PC-3 (cell line): ENCODE data around the gene FAM171A1. TPM values are rescaled to one million over a fixed set of nuclear protein-coding genes. Genes with fewer than 3 reads are reported as not detected.

Experiments
- ATAC-seq: fragments of 200-7000 bp; cut with Tn5 transposase; 2 replicates; pipeline ENCODE4 v1.9.1; 2020; ENCODE audit warnings: mild to moderate bottlenecking, moderate library complexity
- BruUV-seq: library from RNA; stranded (reverse); fragments of 400-500 nt; replicated peaks from 2 replicates; lab custom pipeline; 2021; lab: Mats Ljungman, UMichigan
- CTCF ChIA-PET: fragments of 300-600 bp; sonication (Branson Sonifier 250); formaldehyde crosslinking; loops from one replicate; lab custom pipeline; 2022; ENCODE audit warnings: antibody characterized with exemption; lab: Charles Lee
- POLR2A ChIA-PET: fragments of 300-600 bp; sonication (Branson Sonifier 250); formaldehyde crosslinking; loops from one replicate; lab custom pipeline; 2022; ENCODE audit warnings: antibody characterized with exemption; ENCODE audit not compliant: unreplicated experiment; lab: Charles Lee
- DNase-seq: peaks from one replicate; pipeline ENCODE4 v3.0.0-alpha.2; 2015
- H2AFZ ChIP-seq: fragments of 300-600 bp; sonication (generic); 2 replicates; pipeline ENCODE4 v1.6.0; 2016; ENCODE audit warnings: antibody characterized with exemption, low read length
- H3F3A ChIP-seq: fragments of 300-600 bp; sonication (generic); one replicate; pipeline ENCODE4 v1.6.0; 2017; ENCODE audit warnings: antibody characterized with exemption, low read length, control low read depth, mild to moderate bottlenecking; ENCODE audit not compliant: unreplicated experiment
- H3K27ac ChIP-seq: fragments of 300-600 bp; sonication (generic); 2 replicates; pipeline ENCODE4 v1.5.1; 2016; ENCODE audit warnings: mild to moderate bottlenecking, low read length
- H3K27me3 ChIP-seq: fragments of 300-600 bp; sonication (generic); 2 replicates; pipeline ENCODE4 v1.6.1; 2016; ENCODE audit warnings: low read length, mixed read lengths
- H3K36me3 ChIP-seq: fragments of 300-600 bp; sonication (generic); 2 replicates; pipeline ENCODE4 v1.6.1; 2016; ENCODE audit warnings: low read depth, mixed run types, low read length, mixed read lengths
- H3K4me1 ChIP-seq: fragments of 300-600 bp; sonication (generic); 2 replicates; pipeline ENCODE4 v1.5.1; 2016; ENCODE audit warnings: low read length; ENCODE audit not compliant: insufficient read depth
- H3K4me2 ChIP-seq: fragments of 300-600 bp; sonication (generic); 2 replicates; pipeline ENCODE4 v1.6.0; 2016; ENCODE audit warnings: low read length
- H3K4me3 ChIP-seq: fragments of 300-600 bp; sonication (generic); 2 replicates; pipeline ENCODE4 v1.5.1; 2016; ENCODE audit warnings: mild to moderate bottlenecking, low read length, mixed read lengths
- H3K79me2 ChIP-seq: fragments of 300-600 bp; sonication (generic); 2 replicates; pipeline ENCODE4 v1.6.1; 2017; ENCODE audit warnings: low read length, mixed read lengths
- H3K9ac ChIP-seq: fragments of 300-600 bp; sonication (generic); 2 replicates; pipeline ENCODE4 v1.6.0; 2016; ENCODE audit warnings: mild to moderate bottlenecking, low read length
- H3K9me2 ChIP-seq: fragments of 300-600 bp; sonication (generic); replicated peaks from 2 replicates; pipeline ENCODE4 v1.6.1; 2016; ENCODE audit warnings: mixed run types, low read length, mixed read lengths
- H3K9me3 ChIP-seq: fragments of 300-600 bp; sonication (generic); 2 replicates; pipeline ENCODE4 v1.6.1; 2016; ENCODE audit warnings: low read length, mixed read lengths
- H4K20me1 ChIP-seq: fragments of 300-600 bp; sonication (generic); 2 replicates; pipeline ENCODE4 v1.6.1; 2016; ENCODE audit warnings: low read length, mixed read lengths
- EZH2 ChIP-seq: fragments of 300-600 bp; sonication (generic); IDR thresholded peaks from one replicate; pipeline ENCODE4 v1.6.1; 2017; ENCODE audit warnings: antibody characterized with exemption, mild to moderate bottlenecking, low read length; ENCODE audit not compliant: unreplicated experiment
- EZH2phosphoT487 ChIP-seq: fragments of 300-600 bp; sonication (generic); IDR thresholded peaks from 2 replicates; pipeline ENCODE4 v1.6.1; 2018; ENCODE audit warnings: mild to moderate bottlenecking, antibody characterized with exemption, low read length, borderline replicate concordance
- intact Hi-C: fragments of 100-400 bp; cut with micrococcal nuclease; formaldehyde crosslinking; loops from 2 replicates; pipeline ENCODE4 v1.9.0; 2023
- total RNA-seq: library from RNA; depleted of rRNA; stranded (reverse); fragments of >200 nt; gene quantifications from 2 replicates; pipeline ENCODE4 v1.2.3, GENCODE V29; 2014
- TF ChIP-seq, protein P1 (sequence below): fragments of 300-600 bp; sonication (generic); conservative IDR thresholded peaks from 2 replicates; pipeline ENCODE4 v1.5.1; 2017; ENCODE audit warnings: antibody characterized with exemption, low read depth, mild to moderate bottlenecking, low read length

The FAM171A1 gene
- total RNA-seq, 1 experiment from 2014 or later = 10.4 TPM

DNA sequence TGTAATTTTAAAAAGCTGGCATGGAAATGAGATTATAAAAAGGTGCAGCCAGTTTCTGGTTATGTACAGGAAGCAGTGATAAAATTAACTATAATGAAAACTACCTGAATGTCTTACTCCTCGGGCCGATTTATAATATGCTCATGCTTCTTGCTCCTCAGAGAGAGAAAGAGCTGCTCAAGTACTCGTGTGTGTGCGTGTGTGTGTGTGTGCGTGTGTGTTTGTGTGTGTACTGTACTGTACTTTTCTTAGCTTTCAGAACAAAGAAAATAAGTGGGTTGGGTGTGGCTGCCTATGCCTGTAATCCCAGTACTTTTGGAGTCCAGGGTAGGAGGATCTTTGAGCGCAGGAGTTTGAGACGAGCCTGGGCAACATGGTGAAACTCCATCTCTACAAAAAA lies 106.0 kb downstream of the FAM171A1 start:
- CTCF ChIA-PET = no interaction called here

GRCh38 chr10:15263657-15264323 lies 107.3 kb downstream of the FAM171A1 start:
- ChIA-PET POLR2A (no interaction called here), CTCF (no interaction called here)

More for the DNA sequence above, 106.0 kb downstream of the FAM171A1 start:
- Histone ChIP-seq H3K9me3 (no peaks in the 10 kb centered on the region), H3K79me2 (no peaks in the 10 kb centered on the region), H3K4me2 (no peak overlapping the region), H3K4me3 (no peak overlapping the region), H3K36me3 (no peaks in the 10 kb centered on the region), H3K9ac (no peak overlapping the region), H4K20me1 (no peaks in the 10 kb centered on the region), H3K4me1 (no peaks in the 10 kb centered on the region), H2AFZ (no peak overlapping the region), H3F3A (no peaks in the 10 kb centered on the region), H3K27ac (no peak overlapping the region), H3K27me3 (no peaks in the 10 kb centered on the region), H3K9me2 (no peaks in the 10 kb centered on the region)
- DNase-seq (no peak), ATAC-seq (no peak)
- BruUV-seq = no TSS peak
- intact Hi-C loops = no loop called here
- POLR2A ChIA-PET = no interaction called here
- TF ChIP-seq, protein P1, sequence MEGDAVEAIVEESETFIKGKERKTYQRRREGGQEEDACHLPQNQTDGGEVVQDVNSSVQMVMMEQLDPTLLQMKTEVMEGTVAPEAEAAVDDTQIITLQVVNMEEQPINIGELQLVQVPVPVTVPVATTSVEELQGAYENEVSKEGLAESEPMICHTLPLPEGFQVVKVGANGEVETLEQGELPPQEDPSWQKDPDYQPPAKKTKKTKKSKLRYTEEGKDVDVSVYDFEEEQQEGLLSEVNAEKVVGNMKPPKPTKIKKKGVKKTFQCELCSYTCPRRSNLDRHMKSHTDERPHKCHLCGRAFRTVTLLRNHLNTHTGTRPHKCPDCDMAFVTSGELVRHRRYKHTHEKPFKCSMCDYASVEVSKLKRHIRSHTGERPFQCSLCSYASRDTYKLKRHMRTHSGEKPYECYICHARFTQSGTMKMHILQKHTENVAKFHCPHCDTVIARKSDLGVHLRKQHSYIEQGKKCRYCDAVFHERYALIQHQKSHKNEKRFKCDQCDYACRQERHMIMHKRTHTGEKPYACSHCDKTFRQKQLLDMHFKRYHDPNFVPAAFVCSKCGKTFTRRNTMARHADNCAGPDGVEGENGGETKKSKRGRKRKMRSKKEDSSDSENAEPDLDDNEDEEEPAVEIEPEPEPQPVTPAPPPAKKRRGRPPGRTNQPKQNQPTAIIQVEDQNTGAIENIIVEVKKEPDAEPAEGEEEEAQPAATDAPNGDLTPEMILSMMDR = no peak
- TF ChIP-seq EZH2phosphoT487 (no peak), EZH2 (no peak)

More at GRCh38 chr10:15263657-15264323, 107.3 kb downstream of the FAM171A1 start:
- Histone ChIP-seq H2AFZ (no peak overlapping the region), H3F3A (no peaks in the 10 kb centered on the region), H3K4me3 (no peak overlapping the region), H3K9ac (no peak overlapping the region), H3K9me3 (no peaks in the 10 kb centered on the region), H3K9me2 (no peaks in the 10 kb centered on the region), H4K20me1 (no peaks in the 10 kb centered on the region), H3K27me3 (no peaks in the 10 kb centered on the region), H3K27ac (no peak overlapping the region), H3K36me3 (no peaks in the 10 kb centered on the region), H3K4me1 (no peaks in the 10 kb centered on the region), H3K79me2 (no peaks in the 10 kb centered on the region), H3K4me2 (no peak overlapping the region)
- no peak for DNase-seq
- no TSS peak for BruUV-seq
- intact Hi-C loops = loop anchor here (2.0 kb wide), 1 partner anchor 107 kb away; the partner anchor contains the start of gene FAM171A1
- ATAC-seq = no peak
- TF ChIP-seq EZH2phosphoT487 (no peak), EZH2 (no peak)
- TF ChIP-seq, protein P1 = no peak
